Neural progenitor cell (in vitro differentiated cells): ENCODE results near the gene URI1. TPM values are rescaled to one million over a fixed set of nuclear protein-coding genes. Genes with fewer than 3 reads are reported as not detected.

ENCODE experiments used
- DNase-seq: peaks from one replicate; pipeline ENCODE4 v3.0.0-alpha.2; 2016; ENCODE audit warnings: low spot score
- H2AFZ ChIP-seq: fragments of 200-600 bp; sonication (generic); replicated peaks from 2 replicates; pipeline ENCODE4 v1.6.1; 2016; ENCODE audit warnings: antibody characterized with exemption
- H3F3A ChIP-seq: fragments of 200-600 bp; sonication (generic); 2 replicates; pipeline ENCODE4 v1.6.1; 2016; ENCODE audit warnings: antibody characterized with exemption, low read depth
- H3K27ac ChIP-seq: fragments of 200-600 bp; sonication (generic); 2 replicates; pipeline ENCODE4 v1.5.1; 2016; ENCODE audit warnings: mild to moderate bottlenecking
- H3K27me3 ChIP-seq: fragments of 200-600 bp; sonication (generic); 2 replicates; pipeline ENCODE4 v1.6.1; 2016; ENCODE audit warnings: mild to moderate bottlenecking, moderate library complexity
- H3K36me3 ChIP-seq: fragments of 200-600 bp; sonication (generic); 2 replicates; pipeline ENCODE4 v1.5.1; 2016
- H3K4me1 ChIP-seq: fragments of 200-600 bp; sonication (generic); 2 replicates; pipeline ENCODE4 v1.6.1; 2016; ENCODE audit warnings: mixed run types
- H3K4me2 ChIP-seq: fragments of 200-600 bp; sonication (generic); 2 replicates; pipeline ENCODE4 v1.6.1; 2016
- H3K4me3 ChIP-seq: fragments of 200-600 bp; sonication (generic); 2 replicates; pipeline ENCODE4 v1.5.1; 2016
- H3K79me2 ChIP-seq: fragments of 200-600 bp; sonication (generic); 2 replicates; pipeline ENCODE4 v1.6.1; 2016; ENCODE audit warnings: low read depth
- H3K9ac ChIP-seq: fragments of 200-600 bp; sonication (generic); 2 replicates; pipeline ENCODE4 v1.6.1; 2016
- H3K9me3 ChIP-seq: fragments of 200-600 bp; sonication (generic); 2 replicates; pipeline ENCODE4 v1.5.1; 2016; ENCODE audit warnings: low read depth
- H4K20me1 ChIP-seq: fragments of 200-600 bp; sonication (generic); 2 replicates; pipeline ENCODE4 v1.6.1; 2016; ENCODE audit warnings: low read depth
- H3K27ac Mint-ChIP-seq: 3 replicates; pipeline ENCODE4 v1.8.0; 2021; ENCODE audit warnings: mixed read lengths
- H3K27me3 Mint-ChIP-seq: 2 replicates; pipeline ENCODE4 v1.8.0; 2022; ENCODE audit warnings: low read depth, mild to moderate bottlenecking, inconsistent platforms, moderate library complexity, mixed read lengths; ENCODE audit not compliant: insufficient read depth
- H3K36me3 Mint-ChIP-seq: 3 replicates; pipeline ENCODE4 v1.8.0; 2021; ENCODE audit warnings: mixed read lengths
- H3K4me1 Mint-ChIP-seq: 3 replicates; pipeline ENCODE4 v1.8.0; 2021; ENCODE audit warnings: mixed read lengths
- H3K4me3 Mint-ChIP-seq: 3 replicates; pipeline ENCODE4 v1.8.0; 2021; ENCODE audit warnings: mild to moderate bottlenecking, moderate library complexity, mixed read lengths
- H3K9me3 Mint-ChIP-seq: 3 replicates; pipeline ENCODE4 v1.8.0; 2020; ENCODE audit warnings: mixed read lengths
- EZH2 ChIP-seq: fragments of 200-600 bp; sonication (generic); IDR thresholded peaks from 2 replicates; pipeline ENCODE4 v1.6.1; 2017; ENCODE audit warnings: antibody characterized with exemption, mild to moderate bottlenecking, moderate library complexity
- EZH2phosphoT487 ChIP-seq: fragments of 200-600 bp; sonication (generic); IDR thresholded peaks from 2 replicates; pipeline ENCODE4 v1.6.1; 2017; ENCODE audit warnings: antibody characterized with exemption
- total RNA-seq: library from RNA; depleted of rRNA; stranded (reverse); fragments of >200 nt; gene quantifications from 2 replicates; pipeline ENCODE4 v1.2.3, GENCODE V29; 2015; ENCODE audit warnings: low replicate concordance
- TF ChIP-seq, protein P1 (sequence below): fragments of 200-600 bp; sonication (generic); IDR thresholded peaks from 2 replicates; pipeline ENCODE4 v1.5.1; 2017; ENCODE audit warnings: antibody characterized with exemption, mild to moderate bottlenecking

The URI1 gene
- total RNA-seq, 1 donor from 2014 or later = 94.7 TPM

GRCh38 chr19:30024091-30024490 is 82.1 kb downstream of the URI1 start:
- Mint-ChIP-seq H3K27me3 (no peaks in the 10 kb centered on the region), H3K4me1 (no peaks in the 10 kb centered on the region), H3K27ac (no peak overlapping the region), H3K9me3 (peaks cover 13% of the 10 kb centered on the region), H3K4me3 (no peak overlapping the region), H3K36me3 (peaks cover 40% of the 10 kb centered on the region)
- Histone ChIP-seq H3K79me2 (no peaks in the 10 kb centered on the region), H3K27me3 (no peaks in the 10 kb centered on the region), H3K9me3 (no peaks in the 10 kb centered on the region), H4K20me1 (no peaks in the 10 kb centered on the region), H3F3A (no peaks in the 10 kb centered on the region), H3K4me1 (no peaks in the 10 kb centered on the region), H3K9ac (no peak overlapping the region), H3K36me3 (peaks cover 16% of the 10 kb centered on the region), H3K4me3 (no peak overlapping the region), H2AFZ (no peak overlapping the region), H3K4me2 (no peak overlapping the region), H3K27ac (no peak overlapping the region)
- TF ChIP-seq EZH2 (no peak), EZH2phosphoT487 (no peak)
- TF ChIP-seq, protein P1, sequence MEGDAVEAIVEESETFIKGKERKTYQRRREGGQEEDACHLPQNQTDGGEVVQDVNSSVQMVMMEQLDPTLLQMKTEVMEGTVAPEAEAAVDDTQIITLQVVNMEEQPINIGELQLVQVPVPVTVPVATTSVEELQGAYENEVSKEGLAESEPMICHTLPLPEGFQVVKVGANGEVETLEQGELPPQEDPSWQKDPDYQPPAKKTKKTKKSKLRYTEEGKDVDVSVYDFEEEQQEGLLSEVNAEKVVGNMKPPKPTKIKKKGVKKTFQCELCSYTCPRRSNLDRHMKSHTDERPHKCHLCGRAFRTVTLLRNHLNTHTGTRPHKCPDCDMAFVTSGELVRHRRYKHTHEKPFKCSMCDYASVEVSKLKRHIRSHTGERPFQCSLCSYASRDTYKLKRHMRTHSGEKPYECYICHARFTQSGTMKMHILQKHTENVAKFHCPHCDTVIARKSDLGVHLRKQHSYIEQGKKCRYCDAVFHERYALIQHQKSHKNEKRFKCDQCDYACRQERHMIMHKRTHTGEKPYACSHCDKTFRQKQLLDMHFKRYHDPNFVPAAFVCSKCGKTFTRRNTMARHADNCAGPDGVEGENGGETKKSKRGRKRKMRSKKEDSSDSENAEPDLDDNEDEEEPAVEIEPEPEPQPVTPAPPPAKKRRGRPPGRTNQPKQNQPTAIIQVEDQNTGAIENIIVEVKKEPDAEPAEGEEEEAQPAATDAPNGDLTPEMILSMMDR = no peak
- DNase-seq = no peak

DNA sequence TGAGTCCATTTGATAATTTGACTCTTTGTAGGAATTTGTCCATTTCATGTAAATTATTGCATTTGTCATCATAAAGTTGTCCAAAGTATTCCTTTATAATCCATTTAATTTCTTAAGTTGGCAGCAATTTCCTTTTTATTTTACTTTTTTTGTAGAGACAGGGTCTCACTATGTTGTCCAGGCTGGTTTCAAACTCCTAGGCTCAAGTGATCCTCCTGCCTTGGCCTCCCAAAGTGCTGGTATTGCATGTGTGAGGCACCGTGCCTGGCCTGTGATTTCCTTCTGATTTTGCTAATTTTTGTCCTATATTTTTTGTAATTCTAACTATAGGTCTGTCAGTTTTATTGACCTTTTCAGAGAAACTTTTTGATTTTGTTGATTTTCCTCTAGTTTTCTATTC is 84.9 kb downstream of the URI1 start:
- Histone ChIP-seq H3K9me3 (no peaks in the 10 kb centered on the region), H3K27ac (no peak overlapping the region), H3K9ac (no peak overlapping the region), H4K20me1 (no peaks in the 10 kb centered on the region), H3K27me3 (no peaks in the 10 kb centered on the region), H3K36me3 (peaks cover 16% of the 10 kb centered on the region), H3K4me3 (no peak overlapping the region), H3K4me1 (no peaks in the 10 kb centered on the region), H3K79me2 (no peaks in the 10 kb centered on the region), H2AFZ (no peak overlapping the region), H3K4me2 (no peak overlapping the region), H3F3A (no peaks in the 10 kb centered on the region)
- Mint-ChIP-seq H3K36me3 (peaks cover 54% of the 10 kb centered on the region), H3K4me3 (no peak overlapping the region), H3K4me1 (no peaks in the 10 kb centered on the region), H3K27ac (no peak overlapping the region), H3K9me3 (peaks cover 18% of the 10 kb centered on the region), H3K27me3 (no peaks in the 10 kb centered on the region)
- no peak for DNase-seq
- TF ChIP-seq EZH2 (no peak), EZH2phosphoT487 (no peak)
- TF ChIP-seq, protein P1 = no peak

- no peak for DNase-seq
- H3K4me1 ChIP-seq = no peaks in the 10 kb centered on the region
- H3K4me2 ChIP-seq = no peak overlapping the region
- H3K27ac Mint-ChIP-seq = no peak overlapping the region
- H3F3A ChIP-seq = no peaks in the 10 kb centered on the region
- H3K4me3 ChIP-seq = no peak overlapping the region
- H3K9me3 ChIP-seq = no peaks in the 10 kb centered on the region
- H3K4me1 Mint-ChIP-seq = no peaks in the 10 kb centered on the region
- no peak for TF ChIP-seq EZH2
- no peak for TF ChIP-seq EZH2phosphoT487
- TF ChIP-seq, protein P1 = no peak
- H4K20me1 ChIP-seq = no peaks in the 10 kb centered on the region
- no peaks in the 10 kb centered on the region for H3K27me3 Mint-ChIP-seq
- no peaks in the 10 kb centered on the region for H3K79me2 ChIP-seq
- no peak overlapping the region for H3K4me3 Mint-ChIP-seq
- peaks cover 53% of the 10 kb centered on the region for H3K36me3 Mint-ChIP-seq
- no peak overlapping the region for H3K27ac ChIP-seq
- peaks cover 23% of the 10 kb centered on the region for H3K9me3 Mint-ChIP-seq
- H3K27me3 ChIP-seq = no peaks in the 10 kb centered on the region
- H3K9ac ChIP-seq = no peak overlapping the region
- peaks cover 6% of the 10 kb centered on the region for H3K36me3 ChIP-seq
- H2AFZ ChIP-seq = no peak overlapping the region
These were observed 86.3 kb downstream of the URI1 start for GRCh38 chr19:30028118-30028991.
